ENCODE measurements around the gene SRSF3. TPM values are rescaled to one million over a fixed set of nuclear protein-coding genes. Genes with fewer than 3 reads are reported as not detected.

The SRSF3 gene
- polyA plus RNA-seq, 2 of the 4 experiments (the other 2 are of a cell fraction) = 629 to 652 TPM

- CTCF ChIA-PET = interaction anchor here (0.6 to 3.9 kb wide), 4 partner anchors 7 to 152 kb away, joined by 3 to 21 read pairs (median 8); no protein-coding TSS in a partner anchor
- Histone ChIP-seq H3K4me3 (no peak overlapping the region), H3K27ac (peak overlapping the region; percentile 29 to 74; a peak in 4 of 6 replicates), H3K4me1 (peaks cover 55% of the 10 kb centered on the region; the same call in 2 of the 3 replicates), H3K4me2 (no peak overlapping the region), H3K9me3 (no peaks in the 10 kb centered on the region)
- no peak for TF ChIP-seq RFX5 (IDR thresholded peaks at IDR 0.05)
- TF ChIP-seq CHD4 (IDR thresholded peaks at IDR 0.05; ENCODE audit: borderline replicate concordance) = no peak
- no peak for TF ChIP-seq MYC (IDR thresholded peaks at IDR 0.05; ENCODE audit: borderline replicate concordance, low read length)
- TF ChIP-seq, protein P1, sequence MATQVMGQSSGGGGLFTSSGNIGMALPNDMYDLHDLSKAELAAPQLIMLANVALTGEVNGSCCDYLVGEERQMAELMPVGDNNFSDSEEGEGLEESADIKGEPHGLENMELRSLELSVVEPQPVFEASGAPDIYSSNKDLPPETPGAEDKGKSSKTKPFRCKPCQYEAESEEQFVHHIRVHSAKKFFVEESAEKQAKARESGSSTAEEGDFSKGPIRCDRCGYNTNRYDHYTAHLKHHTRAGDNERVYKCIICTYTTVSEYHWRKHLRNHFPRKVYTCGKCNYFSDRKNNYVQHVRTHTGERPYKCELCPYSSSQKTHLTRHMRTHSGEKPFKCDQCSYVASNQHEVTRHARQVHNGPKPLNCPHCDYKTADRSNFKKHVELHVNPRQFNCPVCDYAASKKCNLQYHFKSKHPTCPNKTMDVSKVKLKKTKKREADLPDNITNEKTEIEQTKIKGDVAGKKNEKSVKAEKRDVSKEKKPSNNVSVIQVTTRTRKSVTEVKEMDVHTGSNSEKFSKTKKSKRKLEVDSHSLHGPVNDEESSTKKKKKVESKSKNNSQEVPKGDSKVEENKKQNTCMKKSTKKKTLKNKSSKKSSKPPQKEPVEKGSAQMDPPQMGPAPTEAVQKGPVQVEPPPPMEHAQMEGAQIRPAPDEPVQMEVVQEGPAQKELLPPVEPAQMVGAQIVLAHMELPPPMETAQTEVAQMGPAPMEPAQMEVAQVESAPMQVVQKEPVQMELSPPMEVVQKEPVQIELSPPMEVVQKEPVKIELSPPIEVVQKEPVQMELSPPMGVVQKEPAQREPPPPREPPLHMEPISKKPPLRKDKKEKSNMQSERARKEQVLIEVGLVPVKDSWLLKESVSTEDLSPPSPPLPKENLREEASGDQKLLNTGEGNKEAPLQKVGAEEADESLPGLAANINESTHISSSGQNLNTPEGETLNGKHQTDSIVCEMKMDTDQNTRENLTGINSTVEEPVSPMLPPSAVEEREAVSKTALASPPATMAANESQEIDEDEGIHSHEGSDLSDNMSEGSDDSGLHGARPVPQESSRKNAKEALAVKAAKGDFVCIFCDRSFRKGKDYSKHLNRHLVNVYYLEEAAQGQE (IDR thresholded peaks at IDR 0.05) = no peak
- TF ChIP-seq CTCF (IDR thresholded peaks at IDR 0.05) = no peak
- TF ChIP-seq FOSB (CRISPR knock-in tag; IDR thresholded peaks at IDR 0.05) = peak; percentile 53; the same call in 1 of the 2 replicates
- no peak for TF ChIP-seq JUNB (IDR thresholded peaks at IDR 0.05)
- TF ChIP-seq NR3C1 (IDR thresholded peaks at IDR 0.05) = no peak
- ATAC-seq = no peak
- FAIRE-seq = no peak
- no peak for DNase-seq (ENCODE audit: low read depth in 1 of 2, low spot score in 1 of 2)
- 86% methylated on average over 10 of the region's 10 CpGs for WGBS (ENCODE audit: missing lambda C conversion rate)
- POLR2A ChIA-PET = interaction anchor here (0.7 to 1.4 kb wide), 2 partner anchors 28 to 40 kb away, joined by 3 to 4 read pairs; no protein-coding TSS in a partner anchor
Observed at GRCh38 chr6:36607683-36608386, 13.7 kb downstream of the SRSF3 start.

GRCh38 chr6:36608788-36609563 is 14.8 kb downstream of the SRSF3 start:
- ATAC-seq (peak; percentile 10 to 27; a peak in 5 of 6 replicates), FAIRE-seq (no peak), DNase-seq (ENCODE audit: low read depth in 1 of 2, low spot score in 1 of 2) (no peak)
- Histone ChIP-seq H3K27ac (peak overlapping the region in 1 of 2 experiments; percentile 74; a peak in 1 of 6 replicates), H3K4me1 (peaks cover 43% of the 10 kb centered on the region; the same call in 2 of the 3 replicates), H3K9me3 (no peaks in the 10 kb centered on the region), H3K4me2 (no peak overlapping the region), H3K4me3 (no peak overlapping the region)
- ChIA-PET POLR2A (interaction anchor here (0.7 to 1.4 kb wide), 3 partner anchors 29 to 97 kb away, joined by 3 to 4 read pairs (median 3); no protein-coding TSS in a partner anchor), CTCF (interaction anchor here (0.6 to 4.3 kb wide), 4 partner anchors 11 to 161 kb away, joined by 3 to 21 read pairs (median 12); no protein-coding TSS in a partner anchor)
- TF ChIP-seq POLR2AphosphoS2 (conservative IDR thresholded peaks at IDR 0.05; ENCODE audit: low read length) (0 out of 2 replicates have a peak, but pooled peaks have one; percentile 40), HOXA7 (CRISPR knock-in tag; IDR thresholded peaks at IDR 0.05) (peak; percentile 69; the same call in 1 of the 2 replicates), FOSB (CRISPR knock-in tag; IDR thresholded peaks at IDR 0.05) (no peak), HOXB13 (CRISPR knock-in tag; IDR thresholded peaks at IDR 0.05; ENCODE audit: low read depth) (no peak)
- 75% methylated on average over 5 of the region's 5 CpGs for WGBS (ENCODE audit: missing lambda C conversion rate)

DNA sequence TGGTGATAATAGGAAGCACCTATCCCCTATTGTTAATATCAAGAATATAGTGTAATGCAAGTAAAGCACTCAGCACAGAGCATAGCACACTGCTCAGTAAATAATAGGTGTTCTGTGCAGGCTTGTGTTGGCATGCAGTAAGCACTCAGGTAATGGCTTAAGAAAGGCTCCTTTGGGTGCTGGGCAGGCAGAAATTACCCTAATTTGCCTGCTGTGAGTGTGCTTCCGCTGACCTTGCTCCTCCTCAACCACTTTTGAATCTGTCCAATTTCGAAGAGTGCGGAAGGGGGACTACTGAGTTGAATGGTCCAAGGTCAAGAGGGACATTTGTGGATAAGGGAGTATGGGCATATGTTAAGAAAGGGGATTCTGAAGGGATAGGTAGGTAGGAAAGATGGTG is 15.4 kb downstream of the SRSF3 start:
- Histone ChIP-seq H3K4me3 (no peak overlapping the region), H3K9me3 (no peaks in the 10 kb centered on the region), H3K27ac (no peak overlapping the region), H3K4me1 (peaks cover 40% of the 10 kb centered on the region; the same call in 2 of the 3 replicates), H3K4me2 (no peak overlapping the region)
- DNase-seq (ENCODE audit: low read depth in 1 of 2, low spot score in 1 of 2) (no peak), FAIRE-seq (no peak), ATAC-seq (peak; percentile 9 to 19; a peak in 4 of 6 replicates)
- ChIA-PET CTCF (interaction anchor here (0.6 to 4.3 kb wide), 4 partner anchors 12 to 162 kb away, joined by 3 to 21 read pairs (median 12); no protein-coding TSS in a partner anchor), POLR2A (interaction anchor here (1.0 kb wide), 1 partner anchor 97 kb away, joined by 3 read pairs; no protein-coding TSS in a partner anchor)
- TF ChIP-seq GATA3 (IDR thresholded peaks at IDR 0.05; ENCODE audit: borderline replicate concordance) (no peak), EP300 (IDR thresholded peaks at IDR 0.05) (no peak), NFE2L2 (conservative IDR thresholded peaks at IDR 0.05; ENCODE audit: low read length) (no peak), RARB (CRISPR knock-in tag; IDR thresholded peaks at IDR 0.05) (no peak; the same call in 1 of the 2 replicates), RFX5 (IDR thresholded peaks at IDR 0.05) (no peak), PBX3 (IDR thresholded peaks at IDR 0.05) (no peak), SREBF2 (IDR thresholded peaks at IDR 0.05) (no peak), EHMT2 (IDR thresholded peaks at IDR 0.05; ENCODE audit: low read depth) (no peak), HEYL (CRISPR knock-in tag; IDR thresholded peaks at IDR 0.05) (no peak), CEBPB (IDR thresholded peaks at IDR 0.05) (no peak)
- WGBS (ENCODE audit: missing lambda C conversion rate) = 97% methylated on average over 3 of the region's 3 CpGs

All from A549 (cell line).